Measurements from ENCODE around the gene EVC2.

Gene EVC2

DNA sequence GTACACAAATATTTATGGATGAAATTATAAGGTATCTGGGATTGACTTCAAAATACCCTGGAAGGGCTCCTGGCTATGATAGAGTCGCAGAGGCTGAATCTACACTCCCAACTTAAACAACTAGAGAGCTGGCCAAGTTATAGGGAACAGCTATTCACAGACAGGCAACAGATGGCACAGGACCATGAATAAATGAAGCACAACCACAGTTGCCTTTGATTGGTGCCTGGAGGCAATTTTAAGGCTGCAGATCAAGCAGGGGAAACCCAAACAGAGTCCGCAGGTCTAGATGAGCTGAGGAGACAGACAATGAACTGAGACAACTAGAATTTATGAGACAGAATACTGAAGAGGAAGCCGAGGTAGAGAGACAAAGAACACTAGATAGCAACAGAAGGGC lies 155.9 kb downstream of the EVC2 start:
- DNase-seq, result no peak

DNA sequence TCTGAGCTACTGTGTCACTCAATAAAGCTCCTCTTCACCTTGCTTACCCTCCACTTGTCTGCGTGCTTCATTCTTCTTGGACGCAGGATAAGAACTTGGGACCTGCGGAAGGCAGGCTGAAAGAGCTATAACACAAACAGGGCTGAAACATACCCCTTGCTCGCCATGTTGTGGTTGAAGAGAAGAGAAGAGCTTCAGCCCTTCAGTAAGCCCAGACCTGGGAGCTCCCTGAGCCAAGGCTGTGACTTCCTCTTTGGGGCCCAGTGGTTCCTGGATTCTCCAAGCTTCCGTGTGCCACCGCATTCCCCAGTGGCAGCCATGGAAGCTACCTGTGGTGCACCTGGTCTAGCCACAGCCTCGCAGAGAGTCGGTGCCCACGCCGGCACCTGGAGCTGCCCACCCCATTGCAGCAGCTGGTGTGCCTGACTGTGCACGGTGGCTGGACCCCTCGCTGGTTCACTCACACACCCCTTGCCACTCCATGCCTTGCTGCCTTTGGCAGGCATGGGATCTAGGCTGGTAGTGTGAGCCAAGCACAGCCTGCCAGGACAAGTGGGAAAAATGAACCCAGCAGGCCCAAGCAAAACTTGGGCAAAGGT lies 160.6 kb downstream of the EVC2 start:
- no peak for DNase-seq

DNA sequence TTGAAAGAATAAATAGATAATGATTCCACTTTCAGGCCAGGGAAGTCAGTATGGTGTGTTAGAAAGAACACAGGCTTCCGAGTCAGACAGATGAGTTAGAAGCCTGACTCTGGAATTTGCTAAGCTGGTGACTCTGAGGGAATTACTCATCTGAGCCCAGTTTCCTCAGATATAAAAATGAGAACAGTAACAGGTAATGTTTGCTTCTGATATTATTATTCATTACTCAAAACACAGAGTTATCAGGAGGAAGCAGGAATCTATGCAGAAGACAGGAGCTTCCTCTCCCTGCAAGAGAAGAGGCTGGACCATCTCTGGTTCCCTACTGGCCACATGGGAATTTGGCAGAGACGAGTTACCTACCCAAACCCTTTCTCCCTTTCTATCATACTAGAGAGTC lies 163.1 kb downstream of the EVC2 start:
- DNase-seq, result no peak

DNA sequence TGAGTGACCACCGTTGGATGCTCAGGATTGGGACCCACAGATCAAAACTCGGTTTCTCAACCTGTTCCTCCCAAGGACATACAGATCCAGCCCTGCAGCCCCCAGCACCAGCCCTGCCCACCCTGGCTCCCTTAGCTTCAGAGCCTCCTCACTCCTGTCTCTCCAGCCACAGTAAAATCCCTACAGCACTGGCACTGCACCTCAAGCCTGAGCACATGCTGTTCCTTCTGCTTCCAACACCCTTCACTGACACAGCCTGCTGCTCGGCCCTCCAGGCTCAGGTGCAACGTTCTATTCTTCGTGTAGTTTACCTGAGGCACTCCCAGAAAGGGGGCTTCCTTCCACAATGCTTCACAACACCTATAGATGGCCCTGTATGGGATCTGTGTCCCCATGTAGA lies 163.6 kb downstream of the EVC2 start:
- no peak for DNase-seq

DNA sequence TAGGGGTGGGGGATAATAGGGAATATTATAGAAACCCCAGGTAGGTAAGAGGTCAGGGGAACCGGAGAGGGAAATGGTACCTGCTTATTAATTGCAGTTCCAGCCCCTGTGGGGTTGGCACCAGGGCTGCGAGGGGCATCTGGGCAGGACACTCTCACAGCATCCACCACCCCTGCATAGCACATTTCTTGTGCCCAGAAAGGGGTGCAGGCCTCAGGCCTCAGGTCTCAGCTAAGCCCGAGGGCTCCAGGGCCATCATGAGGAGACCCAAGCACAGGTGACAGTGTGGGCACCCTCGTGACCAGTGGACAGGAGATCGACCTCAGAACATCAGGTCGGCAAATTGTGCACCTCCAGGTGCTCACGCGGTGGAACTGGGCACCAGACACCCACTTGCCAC lies 164.7 kb downstream of the EVC2 start:
- DNase-seq, result no peak

DNA sequence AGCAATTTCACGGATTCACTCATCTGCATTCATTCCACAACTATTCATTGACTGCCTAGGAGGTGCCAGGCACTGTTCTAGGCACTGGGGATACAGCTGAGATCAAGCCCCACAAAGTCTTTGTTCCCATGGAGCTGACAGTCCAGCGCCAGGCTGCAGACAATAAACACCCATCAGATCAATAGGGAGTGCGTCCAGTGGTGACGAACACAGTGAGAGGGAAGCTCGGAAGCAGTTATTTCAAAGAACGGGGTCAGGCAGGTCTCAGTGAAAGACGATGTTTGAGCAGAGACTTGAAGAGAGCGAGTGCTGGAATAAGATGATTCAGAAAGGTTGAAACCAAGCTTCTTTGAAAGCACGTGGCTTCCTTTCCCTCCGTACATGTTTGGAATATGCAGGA lies 167.2 kb downstream of the EVC2 start:
- DNase-seq, result no peak

DNA sequence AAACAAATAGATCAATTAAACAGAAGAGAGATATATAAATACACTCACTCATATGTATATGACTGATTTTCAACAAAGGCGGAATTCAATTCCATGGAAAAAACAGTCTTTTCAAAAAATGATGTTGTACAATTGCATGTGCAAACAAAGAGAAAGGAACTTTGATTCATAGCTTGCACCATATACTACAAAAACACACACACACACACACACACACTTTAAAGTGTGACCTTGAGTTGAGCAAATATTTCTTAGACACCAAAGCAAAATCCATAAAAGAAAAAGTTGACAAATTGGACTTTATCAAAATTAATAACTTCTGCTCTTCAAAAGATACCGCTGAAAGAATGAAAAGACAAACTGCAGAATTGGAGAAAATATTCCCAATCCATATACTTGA lies 168.8 kb downstream of the EVC2 start:
- DNase-seq, result no peak

DNA sequence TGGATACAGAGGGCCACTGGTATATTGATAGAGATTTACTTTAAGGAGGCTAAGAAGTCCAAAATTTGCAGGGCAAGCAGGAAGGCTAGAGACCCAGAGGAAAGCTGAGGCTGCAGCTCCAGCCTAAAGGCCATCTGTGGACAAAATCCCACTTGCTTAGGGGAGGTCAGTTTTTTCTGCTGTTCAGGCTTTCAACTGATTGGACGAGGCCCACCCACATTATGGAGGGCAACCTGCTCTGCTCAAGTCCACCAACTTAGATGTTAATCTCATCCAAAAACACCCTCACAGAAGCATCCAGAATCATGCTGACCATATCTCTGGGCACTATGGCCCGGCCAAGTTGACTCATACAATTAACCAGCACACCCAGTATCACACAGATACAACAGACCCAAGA lies 176.3 kb downstream of the EVC2 start:
- no peak for DNase-seq

DNA sequence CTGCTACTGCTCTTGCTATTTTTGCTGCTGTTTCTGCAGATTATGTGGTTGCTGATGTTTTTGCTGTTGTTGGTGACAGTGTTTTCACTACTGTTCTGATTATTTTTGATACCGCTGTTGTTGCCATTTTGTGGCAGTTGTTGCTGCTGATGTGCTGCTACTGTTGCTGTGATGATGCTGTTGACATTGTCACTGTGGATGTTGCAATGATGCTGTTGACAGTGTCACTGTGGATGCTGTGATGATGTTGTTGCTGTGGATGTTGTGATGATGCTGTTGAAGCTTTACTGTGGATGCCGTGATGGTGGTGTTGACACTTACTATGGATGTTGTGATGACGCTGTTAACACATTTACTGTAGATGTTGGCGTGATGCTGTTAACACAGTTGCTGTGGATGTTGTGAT lies 180.3 kb downstream of the EVC2 start:
- DNase-seq, result no peak

DNA sequence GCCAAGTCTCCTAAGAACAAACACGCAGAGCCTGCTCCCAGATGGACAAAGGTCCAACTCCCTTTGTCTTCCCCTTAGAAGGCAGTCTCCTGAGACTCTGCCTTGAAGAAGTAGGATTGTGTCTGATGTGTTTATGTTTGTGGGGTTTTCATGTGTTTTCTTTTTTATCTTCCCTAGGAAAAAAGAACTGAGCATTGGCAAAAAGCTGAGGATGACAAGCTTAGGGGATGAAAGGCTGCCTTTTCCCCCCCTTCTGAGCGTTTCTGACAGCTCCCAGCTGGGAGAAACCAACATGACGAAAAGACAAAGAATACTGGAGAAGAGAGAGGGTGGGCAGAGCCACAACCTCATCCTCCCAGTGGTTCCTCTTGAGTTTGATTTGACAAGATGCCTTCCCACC lies 181.1 kb downstream of the EVC2 start:
- DNase-seq, result no peak

DNA sequence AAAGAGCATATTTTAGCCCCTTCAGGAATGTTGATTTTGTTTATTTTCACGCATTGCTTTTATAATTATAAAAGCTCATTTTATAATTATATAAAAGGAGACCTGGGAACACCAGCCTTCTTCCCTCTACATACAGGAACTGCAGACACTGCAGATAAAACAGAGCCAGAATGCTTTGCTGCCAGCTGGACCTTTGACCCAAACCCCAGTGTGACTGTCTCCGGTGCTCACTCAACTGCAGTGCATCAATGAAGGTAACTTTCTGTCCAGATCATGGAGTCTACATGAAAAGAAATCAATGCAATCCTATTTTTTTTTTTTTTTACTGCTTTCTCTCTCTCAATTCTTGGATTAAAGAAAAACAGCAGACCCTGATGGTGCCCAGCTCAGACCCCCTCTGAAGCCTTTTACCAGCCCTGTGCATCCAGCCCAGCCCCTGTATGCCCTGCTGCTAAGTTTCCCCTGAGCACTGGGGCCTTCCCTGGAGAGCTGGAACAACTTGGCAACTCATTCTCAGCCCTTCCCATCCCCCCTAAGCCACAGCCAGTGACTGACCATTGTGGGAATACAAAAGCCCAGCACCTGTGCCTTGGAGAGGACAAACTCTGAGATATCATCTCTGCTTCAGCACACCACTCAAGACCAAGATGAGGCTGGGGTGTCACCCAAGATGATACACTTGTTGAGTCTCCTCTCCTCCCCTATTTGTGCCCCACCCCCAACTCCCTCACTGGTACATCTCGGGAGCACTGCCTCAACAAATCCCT lies 182.1 kb downstream of the EVC2 start:
- DNase-seq, result no peak

DNA sequence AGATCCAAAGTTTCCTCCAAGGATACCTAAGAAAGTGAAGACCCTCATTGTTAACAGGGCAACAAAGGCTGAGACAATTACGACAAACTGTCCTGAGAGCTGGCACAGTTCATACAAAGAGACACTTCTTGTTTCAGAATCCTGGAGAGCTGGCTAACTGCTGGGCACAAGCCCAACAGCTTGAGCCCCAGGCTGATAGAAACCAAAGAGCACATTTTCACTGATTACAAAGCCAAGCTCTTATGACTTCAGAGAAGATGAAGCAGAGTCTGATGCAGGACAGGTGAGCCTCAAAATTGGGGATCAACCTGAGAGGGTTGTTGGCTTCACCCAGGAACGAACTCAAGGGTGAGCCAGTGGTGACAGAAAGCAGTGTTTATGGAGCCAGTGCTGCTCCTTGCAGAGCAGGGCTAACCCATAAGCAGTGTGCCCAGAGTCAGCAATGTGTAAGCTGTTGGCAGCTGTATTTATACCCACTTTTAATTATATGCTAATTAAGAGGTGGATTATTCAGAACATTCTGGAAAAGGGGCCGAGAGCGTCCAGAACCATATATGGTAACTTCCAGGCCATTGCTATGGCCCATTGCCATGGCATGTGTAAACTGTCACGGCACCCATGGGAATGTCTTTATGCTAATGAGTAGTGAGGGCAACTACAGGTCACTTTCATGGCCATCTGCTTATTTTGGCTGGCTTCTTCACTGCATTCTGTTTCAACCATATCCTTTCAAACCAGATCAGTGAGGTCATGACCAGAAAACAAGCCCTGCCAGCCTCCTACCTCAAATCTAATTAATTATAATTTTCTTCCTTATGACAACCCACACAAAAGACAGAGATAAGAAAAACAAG lies 183.7 kb downstream of the EVC2 start:
- DNase-seq, result peak; percentile 59

DNA sequence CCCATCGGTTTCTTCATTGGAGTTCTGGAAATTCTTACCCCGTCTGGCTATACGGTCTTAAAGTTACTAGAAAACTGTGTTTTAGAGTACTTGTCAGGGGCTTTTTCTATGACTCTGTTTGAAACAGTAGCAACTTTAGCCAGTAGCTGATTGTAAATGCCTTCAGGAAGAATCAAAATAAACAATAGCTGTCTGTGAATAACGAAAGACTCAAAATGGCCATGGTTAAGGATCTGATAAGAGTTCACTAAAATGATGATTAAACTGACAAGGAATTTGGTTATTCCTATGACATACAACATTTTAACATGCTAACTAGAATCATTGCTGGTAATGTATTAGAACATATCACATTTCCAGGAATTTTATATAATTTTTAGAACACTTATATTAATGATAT lies 191.0 kb downstream of the EVC2 start:
- no peak for DNase-seq

DNA sequence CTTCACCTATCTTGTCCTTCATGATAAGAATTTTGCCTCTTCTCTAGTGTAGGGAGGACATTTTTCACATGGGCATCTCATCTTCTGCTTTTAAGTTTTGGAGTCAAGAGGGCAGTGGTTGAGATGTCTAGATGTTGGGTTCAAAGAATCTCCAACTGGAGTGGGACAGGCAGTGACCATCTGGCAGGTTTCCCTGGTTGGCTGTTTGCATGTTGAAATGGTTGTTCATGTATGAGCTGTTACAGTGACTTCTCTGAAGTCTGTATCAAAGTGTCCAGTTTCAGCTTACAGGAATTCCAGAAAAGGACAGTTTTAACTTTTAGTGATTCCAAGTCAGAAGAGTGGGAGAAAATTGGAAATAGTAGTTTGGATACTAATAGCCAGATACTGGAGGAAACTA lies 192.7 kb downstream of the EVC2 start:
- no peak for DNase-seq

Data from NCI-H1092 (cell line).